ENCODE measurements around the gene PPM1B.
"Not testable (repeated sequence)": the region's sequence is repeated elsewhere in the genome, so short reads cannot be mapped to it uniquely, and the experiment has no call there.

The PPM1B gene

DNA sequence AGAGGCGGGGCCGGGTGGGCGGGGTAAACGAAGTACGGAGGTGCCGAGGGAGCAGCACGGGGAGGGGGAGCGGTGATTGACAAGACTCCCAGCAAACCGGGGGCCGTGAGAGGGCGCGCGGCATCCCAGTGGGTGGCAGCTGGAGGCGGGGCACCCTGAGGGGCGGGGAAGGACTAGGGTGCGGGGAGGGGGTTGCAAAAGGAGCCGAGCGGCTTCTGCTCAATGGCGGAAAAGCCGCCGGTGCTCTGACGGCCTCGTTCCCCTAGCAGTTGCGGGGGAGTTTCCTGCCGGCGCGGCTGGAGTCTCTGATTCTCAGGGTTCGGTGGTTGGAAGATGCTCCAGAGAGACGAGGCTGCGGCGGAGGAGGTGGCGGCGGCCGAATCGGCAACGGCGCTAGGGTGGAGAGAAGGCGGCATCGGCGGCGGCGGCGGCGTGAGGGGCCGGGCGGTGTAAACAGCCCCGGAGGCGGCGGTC, at the start of gene PPM1B:
Gene PPM1B (plus strand): TSS at position 195 of the 474 bp plus-strand sequence. CDS start 32,325 bp downstream, outside the sequence.
- no peak for DNase-seq (ENCODE audit: low read depth)

DNA sequence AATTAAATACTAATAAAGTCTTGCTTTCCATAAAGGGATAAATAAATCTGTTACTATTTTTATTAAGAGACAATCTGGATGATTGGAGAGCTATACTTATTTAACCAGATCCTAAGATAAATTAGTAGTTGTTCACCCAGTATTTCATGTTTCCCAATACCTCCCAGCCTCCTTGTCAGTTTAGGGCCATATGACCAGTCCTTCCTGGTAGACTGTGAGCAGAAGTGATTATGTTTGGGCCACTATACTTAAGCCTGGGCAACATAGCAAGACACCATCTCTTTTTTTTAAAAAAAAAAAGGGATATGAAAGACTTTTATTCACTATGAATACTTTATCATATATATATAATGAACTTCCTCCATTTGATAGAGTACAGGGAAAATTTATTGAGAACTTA, 48.8 kb upstream of the PPM1B start:
- no peak for DNase-seq (ENCODE audit: low read depth)

DNA sequence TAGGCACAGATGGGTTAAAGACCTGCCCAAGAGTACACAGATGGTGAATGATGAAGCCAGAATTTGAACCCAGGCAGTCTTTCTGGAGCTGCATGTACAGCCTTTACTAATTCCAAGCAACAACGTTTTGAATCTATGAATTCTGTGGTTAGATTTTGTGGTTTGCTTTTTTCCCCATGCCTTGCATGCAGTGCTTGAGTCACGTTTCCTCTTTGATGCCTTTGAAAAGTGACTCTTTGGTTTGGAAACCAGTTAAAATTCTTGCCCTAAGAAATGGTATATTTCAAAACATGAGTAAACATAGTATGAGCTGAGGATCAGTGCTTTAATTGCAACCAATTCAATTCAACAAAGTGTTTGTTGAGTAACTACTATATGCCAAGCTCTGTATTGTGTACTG, 48.2 kb upstream of the PPM1B start:
- DNase-seq (ENCODE audit: low read depth), result peak; percentile 87

DNA sequence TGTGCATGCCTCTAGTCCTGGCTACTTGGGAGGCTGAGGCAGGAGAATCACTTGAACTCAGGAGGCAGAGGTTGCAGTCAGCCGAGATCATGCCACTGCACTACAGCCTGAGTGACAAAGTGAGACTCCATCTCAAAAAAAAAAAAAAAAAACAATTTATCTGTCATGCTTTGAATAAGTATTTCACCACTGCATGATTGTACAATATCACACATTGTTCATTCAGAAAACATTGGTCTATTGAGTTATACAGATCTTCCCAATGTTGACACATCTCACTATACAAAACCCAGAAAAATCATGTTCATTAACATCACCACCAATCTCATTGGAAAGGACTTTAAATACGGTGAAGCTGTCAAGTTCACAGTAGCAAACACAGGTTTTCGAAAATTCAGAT, 46.8 kb upstream of the PPM1B start:
- DNase-seq (ENCODE audit: low read depth), result no peak

DNA sequence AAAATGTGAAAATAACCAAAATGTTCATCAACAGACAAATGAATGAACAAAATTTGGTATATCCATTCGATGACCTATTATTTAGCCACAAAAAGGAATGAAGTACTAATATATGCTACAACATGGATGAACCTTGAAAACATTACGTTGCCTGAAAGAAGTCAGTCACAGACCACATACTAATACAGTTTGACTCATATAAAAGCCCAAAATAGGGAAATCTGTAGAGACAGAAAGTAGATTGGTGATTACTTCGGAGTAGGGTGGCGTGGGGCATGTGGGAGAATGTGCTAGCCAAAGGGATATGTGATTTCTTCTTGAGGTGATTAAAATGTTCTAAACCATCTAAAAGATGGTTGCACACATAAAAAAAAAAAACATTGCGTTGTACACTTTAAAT, 44.2 kb upstream of the PPM1B start:
- no peak for DNase-seq (ENCODE audit: low read depth)

DNA sequence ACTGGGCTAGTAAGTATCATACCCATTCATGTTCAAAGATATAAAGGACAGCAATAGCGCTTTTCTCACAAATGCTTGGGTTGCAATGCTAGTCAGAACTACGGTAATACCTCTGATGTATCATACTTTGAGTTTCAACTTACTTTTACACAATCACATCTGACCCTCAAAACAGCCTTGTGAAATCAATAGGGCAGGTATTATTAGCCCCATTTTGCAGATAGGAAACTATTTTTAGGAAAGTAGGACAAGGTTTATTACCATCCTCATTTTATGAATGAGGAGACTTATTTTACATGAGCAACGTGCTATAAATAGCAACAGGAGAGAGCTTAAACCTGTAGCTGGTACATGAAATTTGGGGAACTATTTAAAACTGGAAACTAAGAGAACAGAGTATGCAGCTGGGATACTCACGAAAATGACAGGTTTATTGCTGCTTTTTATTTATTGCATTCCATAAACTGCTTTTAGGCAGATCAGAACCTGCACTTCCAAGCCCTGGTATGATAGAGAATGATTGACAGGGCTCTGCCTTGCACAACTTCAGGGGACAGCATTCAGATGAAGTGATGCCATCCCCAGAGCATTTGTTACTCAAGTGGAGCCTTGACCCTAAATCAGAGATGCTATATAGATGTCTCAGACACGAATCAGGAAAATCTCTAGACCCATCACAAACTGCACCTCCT, 42.4 kb upstream of the PPM1B start:
- no peak for DNase-seq (ENCODE audit: low read depth)

DNA sequence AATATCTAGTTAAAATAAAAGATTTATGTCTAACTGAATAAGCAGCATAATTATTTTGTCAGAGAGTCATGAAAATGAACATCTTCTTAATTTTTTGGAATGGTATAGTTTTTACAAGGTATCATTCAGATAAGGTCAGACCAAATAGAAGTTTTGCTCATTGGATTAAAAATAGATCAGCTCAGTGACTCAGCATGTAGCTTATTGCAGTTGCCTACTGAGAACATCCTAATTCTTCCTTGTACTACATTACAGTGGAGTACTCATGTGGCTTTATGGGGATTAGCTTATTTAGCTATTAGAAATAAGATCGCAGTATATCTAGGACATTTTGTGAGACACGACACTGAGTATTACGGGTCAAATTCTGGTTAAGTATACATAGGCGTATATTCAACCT, 38.2 kb upstream of the PPM1B start:
- no peak for DNase-seq (ENCODE audit: low read depth)

DNA sequence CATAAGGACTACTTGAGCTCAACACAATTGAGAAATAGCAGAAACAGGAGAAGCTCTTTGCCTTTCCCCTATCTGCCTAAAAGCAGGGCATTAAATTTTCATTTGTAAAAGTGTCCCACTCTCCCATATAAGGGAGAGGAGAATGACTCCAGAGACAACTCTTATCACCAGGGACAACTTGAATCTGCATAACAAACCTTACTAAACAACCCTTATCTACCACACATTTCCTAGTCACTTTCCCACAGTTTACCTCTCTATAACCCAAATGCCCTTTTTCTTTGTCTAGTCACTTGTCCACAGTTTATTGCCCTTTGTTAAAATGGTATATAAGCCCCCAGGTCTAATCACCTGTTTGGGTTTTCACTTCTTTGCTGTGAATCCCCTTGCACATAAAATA, 37.5 kb upstream of the PPM1B start:
- DNase-seq (ENCODE audit: low read depth), result no peak

DNA sequence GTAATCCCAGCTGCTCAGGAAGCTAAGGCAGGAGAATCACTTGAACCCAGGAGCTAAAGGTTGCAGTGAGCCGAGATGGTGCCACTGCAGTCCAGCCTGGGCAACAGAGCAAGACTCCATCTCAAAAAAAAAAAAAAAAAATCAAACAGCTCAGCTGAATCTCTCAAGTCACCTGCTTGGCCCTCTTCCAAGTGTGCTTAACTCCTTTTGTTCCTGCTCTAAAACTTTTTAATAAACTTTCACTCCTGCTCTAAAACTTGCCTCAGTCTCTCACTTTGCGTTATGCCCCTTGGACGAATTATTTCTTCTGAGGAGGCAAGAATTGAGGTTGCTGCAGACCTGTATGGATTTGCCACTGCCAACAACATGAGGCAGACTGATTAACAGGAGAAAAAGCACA, 35.1 kb upstream of the PPM1B start:
- not testable (repeated sequence) for DNase-seq (ENCODE audit: low read depth)

DNA sequence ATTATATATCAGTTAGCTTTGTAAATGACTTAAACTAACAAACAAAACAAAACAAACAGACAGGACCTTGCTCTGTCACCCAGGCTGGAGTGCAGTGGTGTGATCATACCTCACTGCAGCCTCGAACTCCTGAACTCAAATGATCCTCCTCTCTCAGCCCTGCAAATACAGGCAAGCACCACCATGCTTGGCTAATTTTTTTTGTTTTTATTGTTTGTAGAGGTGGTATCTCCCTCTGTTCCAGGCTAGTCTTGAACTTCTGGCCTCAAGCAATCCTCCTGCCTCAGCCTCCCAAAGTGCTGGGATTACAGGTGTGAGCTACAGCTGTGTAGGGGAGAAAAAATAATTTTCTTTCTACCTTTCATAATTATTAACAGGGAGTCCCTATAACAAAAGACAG, 33.8 kb upstream of the PPM1B start:
- no peak for DNase-seq (ENCODE audit: low read depth)

DNA sequence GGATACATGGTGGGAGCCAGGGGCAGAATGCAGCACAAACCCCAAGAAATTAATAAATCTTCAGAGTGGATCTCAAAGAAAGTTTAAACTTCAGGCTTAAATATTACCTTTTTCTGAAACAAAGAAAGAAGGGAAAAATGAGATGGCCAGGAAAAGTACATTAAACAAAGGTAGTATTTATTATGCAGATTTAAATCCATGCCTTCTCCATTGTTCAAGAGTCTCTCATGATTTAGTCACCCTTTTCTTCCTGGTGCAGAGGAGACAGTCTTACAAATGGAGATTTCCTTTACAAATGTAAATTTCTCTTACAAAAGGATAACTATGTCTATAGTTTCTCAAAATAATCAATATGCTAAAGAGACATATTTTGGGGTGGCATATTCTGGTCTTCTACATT, 33.4 kb upstream of the PPM1B start:
- DNase-seq (ENCODE audit: low read depth), result no peak

DNA sequence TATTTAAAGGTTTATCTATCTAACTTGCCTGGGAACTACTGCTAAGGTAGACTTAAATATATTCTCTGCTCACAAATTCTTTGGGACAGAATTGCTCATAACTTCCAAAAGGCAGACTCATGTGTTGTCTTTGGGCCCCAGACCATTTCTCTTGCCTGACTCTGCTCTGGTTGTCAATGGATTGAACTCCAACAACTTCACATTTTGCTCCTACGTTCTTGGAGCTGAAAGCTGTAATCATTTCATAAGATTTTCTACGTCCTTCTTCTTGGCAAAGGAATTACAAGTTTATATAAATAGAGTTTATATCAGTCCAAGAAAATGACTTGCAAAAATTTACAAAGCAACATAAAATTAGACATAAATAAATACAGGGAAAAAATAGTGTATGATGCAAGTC, 32.9 kb upstream of the PPM1B start:
- no peak for DNase-seq (ENCODE audit: low read depth)

DNA sequence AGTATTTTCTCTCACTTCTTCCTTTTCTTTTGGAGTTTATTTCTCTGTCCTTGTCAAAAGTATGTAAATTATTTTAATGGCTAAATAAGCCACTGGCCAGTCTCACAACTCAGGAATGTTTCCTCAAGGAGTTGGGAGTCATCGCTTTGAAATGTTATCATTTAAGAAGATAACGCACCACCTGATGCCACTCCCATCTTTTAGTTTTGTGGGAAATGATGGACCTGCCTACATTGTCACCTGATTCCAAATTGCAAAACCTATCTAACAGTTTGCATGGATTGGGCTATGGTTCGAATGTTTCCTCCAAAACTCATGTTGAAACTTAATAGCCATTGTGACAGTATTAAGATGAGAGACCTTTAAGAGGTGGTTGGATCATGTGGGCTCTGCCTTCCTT, 32.4 kb upstream of the PPM1B start:
- peak; percentile 70 for DNase-seq (ENCODE audit: low read depth)

DNA sequence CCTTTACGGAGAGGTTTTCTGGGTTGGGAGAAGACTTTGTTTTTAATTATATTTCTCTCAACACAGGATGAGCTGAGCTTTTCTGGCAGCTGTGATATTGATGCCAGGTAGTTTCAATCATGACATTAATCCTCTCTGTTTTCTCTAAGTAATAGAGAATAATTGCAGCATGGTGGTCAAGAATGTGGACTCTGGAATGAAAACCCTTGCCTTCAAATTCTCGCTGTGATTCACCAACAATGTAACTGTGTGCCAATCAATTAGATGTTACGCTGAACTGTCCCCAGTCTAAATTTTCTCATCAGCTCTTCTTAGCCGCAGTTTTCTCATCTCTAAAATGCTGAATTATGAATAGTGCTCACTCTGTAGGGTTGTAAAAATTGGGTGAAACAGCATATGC, 31.6 kb upstream of the PPM1B start:
- no peak for DNase-seq (ENCODE audit: low read depth)

DNA sequence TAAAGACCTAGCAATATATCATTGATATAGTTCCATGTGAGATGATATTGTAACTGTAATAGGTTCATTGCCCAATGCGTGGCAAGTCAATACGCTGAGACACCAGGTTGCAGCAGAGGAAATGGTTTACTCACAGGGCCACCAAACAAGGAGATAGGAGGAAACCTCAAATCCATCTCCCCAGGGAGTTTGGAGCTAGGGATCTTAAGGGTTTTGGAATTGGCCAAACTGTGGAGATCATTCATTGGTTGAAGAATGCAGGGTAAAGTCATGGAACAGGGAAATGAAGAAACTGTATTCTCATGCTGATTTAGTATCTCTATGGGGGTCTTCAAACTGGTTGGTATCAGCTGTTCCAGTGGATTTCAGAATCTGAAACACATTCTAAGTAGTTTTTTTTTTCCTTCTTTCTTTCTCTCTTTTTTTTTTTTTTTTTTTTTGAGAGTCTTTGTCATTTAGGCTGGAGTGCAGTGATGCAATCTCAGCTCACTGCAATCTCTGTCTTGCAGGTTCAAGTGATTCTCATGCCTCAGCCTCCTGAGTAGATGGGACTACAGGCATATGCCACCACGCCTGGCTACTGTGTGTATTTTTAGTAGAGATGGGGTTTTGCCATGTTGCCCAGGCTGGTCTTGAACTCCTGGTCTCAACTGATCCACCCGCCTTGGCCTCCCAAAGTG, 30.7 kb upstream of the PPM1B start:
- DNase-seq (ENCODE audit: low read depth), result no peak

DNA sequence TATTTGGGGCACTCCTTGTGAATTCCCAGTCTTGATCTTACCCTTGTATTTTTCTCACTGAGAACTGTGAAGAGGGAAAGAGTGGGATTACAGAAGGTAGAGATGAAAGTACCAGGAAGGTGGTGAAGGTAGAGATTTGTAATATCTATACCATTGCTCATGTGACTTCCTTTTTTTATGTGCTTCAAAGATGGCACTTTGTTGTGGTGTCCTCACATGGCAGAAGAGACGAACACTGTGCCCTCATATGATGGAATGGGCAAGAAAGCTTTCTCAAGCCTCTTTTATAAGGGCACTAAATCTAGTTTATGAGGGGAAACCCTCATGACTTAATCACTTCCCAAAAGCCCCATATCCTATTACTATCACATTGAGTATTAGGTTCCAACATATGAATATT, 28.9 kb upstream of the PPM1B start:
- DNase-seq (ENCODE audit: low read depth), result no peak

DNA sequence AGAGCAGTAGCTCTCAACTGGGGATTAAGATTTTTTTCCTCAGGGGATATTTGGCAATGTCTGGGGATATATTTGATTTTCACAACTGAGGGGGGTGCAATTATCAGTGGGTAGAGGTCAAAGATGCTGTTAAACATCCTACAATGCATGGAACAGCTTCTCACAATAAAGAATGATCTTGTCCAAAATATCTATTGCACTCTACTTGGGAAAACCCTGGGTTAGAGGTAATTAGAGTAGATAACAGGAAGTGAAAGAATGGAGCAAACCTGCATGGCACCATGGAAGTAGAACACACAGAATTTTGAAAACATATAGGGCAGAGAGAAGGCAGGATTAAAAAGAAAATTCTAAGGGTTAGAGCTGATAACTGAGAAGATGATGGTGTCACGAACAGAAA, 26.4 kb upstream of the PPM1B start:
- DNase-seq (ENCODE audit: low read depth), result no peak

DNA sequence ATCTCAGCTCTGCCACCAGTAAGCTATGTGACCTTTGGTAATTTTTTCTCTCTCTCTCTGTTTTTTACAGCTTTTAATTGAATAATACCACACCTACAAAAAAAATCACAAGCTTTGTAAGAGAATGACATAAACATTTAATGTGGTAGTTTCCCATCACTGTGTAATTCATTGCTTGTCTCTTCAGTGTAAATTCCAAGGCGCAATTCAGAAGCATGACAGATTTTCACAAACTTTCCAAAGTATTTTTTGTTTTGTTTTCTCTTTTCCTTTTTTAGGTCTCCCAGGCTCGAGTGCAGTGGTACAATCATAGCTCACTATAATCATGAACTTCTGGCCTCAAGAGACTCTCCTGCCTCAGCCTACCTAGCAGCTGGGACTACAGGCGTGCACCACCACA, 25.0 kb upstream of the PPM1B start:
- DNase-seq (ENCODE audit: low read depth), result no peak

DNA sequence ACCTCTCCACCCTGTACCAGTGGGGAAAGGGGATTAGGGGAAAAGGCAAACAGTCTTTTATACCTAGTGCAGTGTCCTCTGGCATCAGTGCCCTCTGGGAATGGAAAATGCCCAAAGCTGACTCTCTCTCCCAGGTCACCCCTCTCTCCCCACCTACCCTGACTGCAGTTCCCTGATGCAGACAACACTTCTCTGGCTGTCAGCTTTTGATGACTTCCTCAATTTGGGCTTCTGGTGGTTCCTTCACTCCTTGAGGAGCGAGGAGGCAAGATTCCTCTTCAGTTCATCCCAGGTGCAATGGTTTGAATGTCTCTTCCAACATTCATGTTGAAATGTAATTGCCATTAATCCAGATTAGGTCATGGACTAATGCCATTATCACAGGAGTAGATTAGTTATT, 19.7 kb upstream of the PPM1B start:
- DNase-seq (ENCODE audit: low read depth), result no peak

DNA sequence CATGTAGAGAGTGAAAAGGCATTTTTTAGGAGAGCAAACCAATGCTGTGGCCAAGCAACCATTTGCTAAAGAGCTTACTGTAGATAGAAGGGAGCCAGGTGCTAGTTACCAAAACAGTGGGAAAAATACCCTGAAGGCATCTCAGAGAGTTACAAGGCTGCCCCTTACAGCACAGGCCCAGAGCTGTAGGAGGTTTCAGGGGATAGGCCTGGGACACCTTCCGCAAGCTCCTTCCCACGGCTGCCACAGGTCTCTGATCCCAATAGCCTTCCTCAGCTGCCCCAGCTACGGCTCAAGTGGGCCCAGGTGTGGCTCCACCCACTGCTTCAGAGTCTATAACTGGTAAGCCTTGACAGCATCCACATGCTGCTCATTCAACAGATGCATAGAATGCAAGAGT, 18.2 kb upstream of the PPM1B start:
- no peak for DNase-seq (ENCODE audit: low read depth)

DNA sequence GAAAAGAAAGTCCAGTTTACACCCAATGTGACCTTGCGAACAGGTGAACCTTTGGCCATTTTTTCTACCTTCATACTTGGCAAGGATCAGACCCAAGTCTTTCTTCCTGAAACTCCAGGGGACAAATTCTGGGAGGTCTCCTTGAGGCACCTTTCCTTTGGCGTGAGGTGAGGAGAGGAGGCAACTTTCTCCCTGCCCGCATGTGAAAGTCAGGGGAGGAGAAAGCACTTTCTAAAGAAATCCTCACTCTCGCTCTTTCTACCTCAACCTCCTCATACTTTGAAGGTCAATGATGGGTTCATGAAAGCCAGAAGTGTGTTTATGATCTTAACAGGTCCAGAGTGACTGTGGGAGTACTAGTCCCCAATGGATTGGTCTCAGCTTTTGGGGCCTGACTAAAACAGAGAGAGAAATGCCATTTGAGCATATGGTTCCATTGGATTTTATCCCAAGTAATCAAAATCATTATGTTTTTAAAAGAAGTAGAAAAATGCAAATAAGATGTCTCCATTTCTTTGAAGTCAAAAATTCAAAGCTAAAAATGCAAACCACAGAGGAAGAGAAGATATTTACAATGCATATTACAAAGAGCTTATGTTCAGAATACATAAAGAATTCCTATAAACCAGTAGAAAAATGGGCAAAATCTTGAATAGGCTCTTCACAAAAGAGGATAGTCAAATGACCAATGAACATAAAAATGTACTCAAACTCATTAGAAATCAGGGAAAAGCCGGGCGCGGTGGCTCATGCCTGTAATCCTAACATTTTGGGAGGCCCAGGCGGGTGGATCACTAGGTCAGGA, 15.6 kb upstream of the PPM1B start:
- DNase-seq (ENCODE audit: low read depth), result no peak

DNA sequence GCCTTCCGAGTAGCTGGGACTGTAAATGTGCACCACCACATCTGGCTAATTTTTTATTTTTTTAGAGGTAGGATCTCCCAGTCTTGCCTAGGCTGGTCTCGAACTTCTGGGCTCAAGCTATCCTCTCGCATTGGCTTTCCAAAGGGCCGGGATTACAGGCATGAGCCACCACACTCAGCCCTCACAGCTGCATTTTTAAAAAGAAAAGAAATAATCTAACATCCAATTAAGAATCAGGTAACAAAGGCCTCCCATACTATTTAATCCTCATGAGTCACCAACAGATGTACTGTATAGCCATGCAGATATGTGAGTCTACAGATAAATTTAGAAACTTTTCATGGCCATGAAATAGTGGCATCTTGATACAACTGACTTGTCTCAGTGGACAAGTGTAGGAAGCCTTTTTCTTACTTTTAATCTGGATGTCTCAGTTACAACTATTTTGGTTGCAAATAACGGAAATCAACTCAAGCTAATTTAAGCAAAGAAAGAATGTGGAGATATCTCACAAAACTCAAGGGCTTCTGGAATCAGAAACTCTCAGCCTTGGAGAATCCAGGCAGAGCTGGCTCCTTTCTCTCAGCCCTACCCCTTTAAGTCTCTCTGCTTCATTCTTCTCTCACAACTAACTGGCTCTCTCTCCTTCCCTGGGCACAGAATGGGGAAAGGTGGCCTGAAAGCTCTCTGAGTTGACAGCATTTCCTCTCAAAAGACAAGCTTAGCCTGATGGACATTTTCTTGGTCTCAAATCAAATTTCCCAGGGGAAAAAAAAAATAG, 12.8 kb upstream of the PPM1B start:
- DNase-seq (ENCODE audit: low read depth), result no peak
